Measurements from ENCODE around the gene SUN5. TPM values are rescaled to one million over a fixed set of nuclear protein-coding genes. Genes with fewer than 3 reads are reported as not detected.

The SUN5 gene
- total and polyA plus RNA-seq, 2 of the 8 experiments (the other 6 are each of a cell fraction or from before 2014, with no cell fraction given), result not detected

DNA sequence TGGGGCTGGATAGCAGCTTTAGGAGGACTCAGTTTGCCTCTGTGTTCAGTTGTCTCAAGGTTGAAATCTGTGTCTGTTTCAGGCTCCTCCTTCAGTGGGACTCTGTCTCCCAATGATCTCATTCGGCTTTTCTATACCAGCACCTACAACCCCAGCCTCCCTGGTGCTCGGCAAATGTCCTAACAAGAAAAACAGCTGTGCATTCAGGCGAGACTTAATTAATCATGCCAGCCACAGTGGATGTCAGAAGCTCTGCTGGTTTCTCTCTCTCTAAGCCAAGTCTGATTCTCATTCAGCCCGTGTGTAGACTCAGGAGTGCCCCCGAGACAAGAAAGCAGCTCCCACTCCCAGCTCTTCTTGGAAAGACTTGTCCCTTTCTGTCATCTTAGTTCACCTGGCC, 46.8 kb downstream of the SUN5 start (continued):
- TF ChIP-seq, protein P1, sequence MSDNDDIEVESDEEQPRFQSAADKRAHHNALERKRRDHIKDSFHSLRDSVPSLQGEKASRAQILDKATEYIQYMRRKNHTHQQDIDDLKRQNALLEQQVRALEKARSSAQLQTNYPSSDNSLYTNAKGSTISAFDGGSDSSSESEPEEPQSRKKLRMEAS (IDR thresholded peaks at IDR 0.05), result no peak
- no peak for TF ChIP-seq RBBP5 (IDR thresholded peaks at IDR 0.05; ENCODE audit: borderline replicate concordance, low read depth, low read length)
